Nephron (organoid): Measurements from ENCODE around the gene COQ10A.
A peak's percentile ranks its signal among the peaks of the same experiment; 100 is the strongest.

Experiments used
- H3K27ac Mint-ChIP-seq, 3 experiments: 2 replicates each; pipeline ENCODE4 v1.8.0; 2020; ENCODE audit warnings: mixed read lengths in 3 of 3, mild to moderate bottlenecking in 2 of 3, moderate library complexity in 1 of 3
- H3K27me3 Mint-ChIP-seq: 2 replicates; pipeline ENCODE4 v1.8.0; 2021; ENCODE audit warnings: low read depth, mild to moderate bottlenecking, moderate library complexity, mixed read lengths
- H3K36me3 Mint-ChIP-seq: 2 replicates; pipeline ENCODE4 v1.8.0; 2020; ENCODE audit warnings: low read depth, mixed read lengths
- H3K4me1 Mint-ChIP-seq: 2 replicates; pipeline ENCODE4 v1.8.0; 2020; ENCODE audit warnings: mixed read lengths
- H3K4me3 Mint-ChIP-seq, 3 experiments: 2 replicates each; pipeline ENCODE4 v1.8.0; 2020; ENCODE audit warnings: mild to moderate bottlenecking in 3 of 3, mixed read lengths in 3 of 3, moderate library complexity in 2 of 3
- H3K9me3 Mint-ChIP-seq: 2 replicates; pipeline ENCODE4 v1.8.0; 2020; ENCODE audit warnings: mixed read lengths
- CTCF ChIP-seq, 3 experiments: fragments of 200-600 bp; sonication (generic); IDR thresholded peaks; one replicate each; pipeline ENCODE4 v1.5.0; 2021; ENCODE audit warnings: antibody characterized with exemption in 3 of 3; ENCODE audit not compliant: unreplicated experiment in 3 of 3

COQ10A gene

GRCh38 chr12:56266693-56267442 is at the start of gene COQ10A:
TSS of gene COQ10A (plus strand) at chr12:56266942. CDS start at chr12:56267119, 177 bp downstream.
- Mint-ChIP-seq H3K4me1 (peaks cover 21% of the 10 kb centered on the region), H3K4me3 (peak within 1 kb of the TSS; percentile 92 to 98 (median 96)), H3K27ac (peak within 1 kb of the TSS; percentile 84 to 93 (median 93)), H3K27me3 (no peaks in the 10 kb centered on the region), H3K9me3 (peaks cover 2% of the 10 kb centered on the region), H3K36me3 (peaks cover 20% of the 10 kb centered on the region)
- peak; percentile 64 to 74 (median 71) for TF ChIP-seq CTCF (IDR thresholded peaks at IDR 0.05; ENCODE audit: unreplicated experiment in 3 of 3)

DNA sequence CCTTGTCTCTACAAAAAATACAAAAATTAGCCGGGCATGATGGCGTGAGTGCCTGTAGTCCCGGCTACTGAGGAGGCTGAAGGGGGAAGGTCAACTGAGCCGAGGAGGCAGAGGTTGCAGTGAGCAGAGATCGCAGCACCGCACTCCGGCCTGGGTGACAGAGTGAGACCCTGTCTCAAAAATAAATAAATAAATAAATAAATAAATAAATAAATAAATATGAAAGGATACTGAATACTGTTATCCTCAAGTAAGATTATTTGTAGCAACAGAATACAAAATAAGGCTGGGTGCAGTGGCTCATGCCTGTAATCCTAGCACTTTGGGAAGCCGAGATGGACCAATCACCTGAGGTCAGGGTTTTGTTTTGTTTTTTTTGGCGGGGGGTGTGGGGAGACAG is 46.9 kb upstream of the COQ10A start:
- H3K4me3 Mint-ChIP-seq: peak overlapping the region; percentile 68 to 78 (median 77)
- no peaks in the 10 kb centered on the region for H3K27me3 Mint-ChIP-seq
- H3K9me3 Mint-ChIP-seq: no peaks in the 10 kb centered on the region
- peaks cover 22% of the 10 kb centered on the region for H3K36me3 Mint-ChIP-seq
- peaks cover 37% of the 10 kb centered on the region for H3K4me1 Mint-ChIP-seq
- H3K27ac Mint-ChIP-seq: peak overlapping the region in 2 of 3 experiments; percentile 63 to 76
- no peak for TF ChIP-seq CTCF (IDR thresholded peaks at IDR 0.05; ENCODE audit: unreplicated experiment in 3 of 3)

DNA sequence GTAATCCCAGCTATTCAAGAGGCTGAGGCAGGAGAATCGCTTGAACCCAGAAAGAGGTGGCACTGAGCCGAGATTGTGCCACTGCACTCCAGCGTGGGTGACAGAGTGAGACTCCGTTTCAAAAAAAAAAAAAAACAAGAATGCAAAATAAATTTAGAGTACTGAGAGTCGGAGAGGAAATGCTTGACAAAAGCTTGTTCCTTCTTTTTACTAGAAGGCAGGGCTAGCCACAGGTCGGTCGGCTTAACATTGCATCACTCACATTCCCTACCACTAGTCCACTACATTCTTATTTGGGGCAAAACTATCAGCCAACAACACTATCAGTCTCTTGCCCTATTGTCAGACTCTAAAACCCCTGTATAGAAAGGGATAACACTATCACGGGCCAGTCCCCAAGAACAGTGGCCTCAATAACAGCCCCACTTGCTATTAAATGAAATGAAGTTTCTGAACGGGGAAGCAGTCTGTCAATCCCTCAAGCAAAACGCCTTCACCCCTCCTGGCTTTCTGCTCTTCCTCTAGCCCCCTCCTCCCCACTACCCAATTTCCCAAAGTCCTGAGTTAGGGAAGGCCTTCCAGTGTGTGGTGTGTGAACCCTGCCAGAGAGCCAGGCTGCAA is 46.0 kb upstream of the COQ10A start:
- H3K27me3 Mint-ChIP-seq: no peaks in the 10 kb centered on the region

DNA sequence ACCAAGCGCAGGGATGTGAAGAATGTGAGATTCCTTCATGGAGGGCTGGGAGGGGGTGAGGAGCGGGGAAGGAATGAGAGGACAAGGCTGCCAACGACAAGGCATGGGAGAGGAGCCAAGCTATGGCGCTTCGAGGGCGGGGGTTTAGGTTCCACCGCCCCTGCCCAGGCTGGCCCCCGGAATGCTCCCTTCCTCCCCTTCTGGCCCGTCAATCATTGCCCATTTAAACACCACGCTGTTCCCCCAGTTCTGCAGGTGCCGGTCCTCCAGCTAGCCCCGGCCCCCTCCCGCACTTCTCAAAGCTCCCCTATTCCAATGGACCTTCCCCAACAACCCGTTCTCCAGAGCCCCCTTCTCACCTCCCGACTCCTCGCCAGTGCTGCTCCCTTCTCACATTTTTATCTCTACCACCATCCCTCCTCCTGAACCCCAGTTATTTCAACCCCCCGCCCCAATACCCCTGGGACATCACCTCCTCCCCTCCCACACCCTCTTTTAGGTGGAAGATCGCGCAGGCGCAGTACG is 45.4 kb upstream of the COQ10A start:
- no peak for TF ChIP-seq CTCF (IDR thresholded peaks at IDR 0.05; ENCODE audit: unreplicated experiment in 3 of 3)
- Mint-ChIP-seq H3K27ac (peak overlapping the region; percentile 100), H3K27me3 (no peaks in the 10 kb centered on the region), H3K36me3 (peaks cover 14% of the 10 kb centered on the region), H3K4me3 (peak overlapping the region; percentile 96 to 98 (median 98)), H3K9me3 (no peaks in the 10 kb centered on the region), H3K4me1 (peaks cover 44% of the 10 kb centered on the region)

More for the DNA sequence above, 46.0 kb upstream of the COQ10A start:
- Mint-ChIP-seq H3K9me3 (no peaks in the 10 kb centered on the region), H3K27ac (peak overlapping the region; percentile 100), H3K4me3 (peak overlapping the region; percentile 96 to 98 (median 98)), H3K4me1 (peaks cover 44% of the 10 kb centered on the region), H3K36me3 (peaks cover 16% of the 10 kb centered on the region)
- TF ChIP-seq CTCF (IDR thresholded peaks at IDR 0.05; ENCODE audit: unreplicated experiment in 3 of 3): no peak

DNA sequence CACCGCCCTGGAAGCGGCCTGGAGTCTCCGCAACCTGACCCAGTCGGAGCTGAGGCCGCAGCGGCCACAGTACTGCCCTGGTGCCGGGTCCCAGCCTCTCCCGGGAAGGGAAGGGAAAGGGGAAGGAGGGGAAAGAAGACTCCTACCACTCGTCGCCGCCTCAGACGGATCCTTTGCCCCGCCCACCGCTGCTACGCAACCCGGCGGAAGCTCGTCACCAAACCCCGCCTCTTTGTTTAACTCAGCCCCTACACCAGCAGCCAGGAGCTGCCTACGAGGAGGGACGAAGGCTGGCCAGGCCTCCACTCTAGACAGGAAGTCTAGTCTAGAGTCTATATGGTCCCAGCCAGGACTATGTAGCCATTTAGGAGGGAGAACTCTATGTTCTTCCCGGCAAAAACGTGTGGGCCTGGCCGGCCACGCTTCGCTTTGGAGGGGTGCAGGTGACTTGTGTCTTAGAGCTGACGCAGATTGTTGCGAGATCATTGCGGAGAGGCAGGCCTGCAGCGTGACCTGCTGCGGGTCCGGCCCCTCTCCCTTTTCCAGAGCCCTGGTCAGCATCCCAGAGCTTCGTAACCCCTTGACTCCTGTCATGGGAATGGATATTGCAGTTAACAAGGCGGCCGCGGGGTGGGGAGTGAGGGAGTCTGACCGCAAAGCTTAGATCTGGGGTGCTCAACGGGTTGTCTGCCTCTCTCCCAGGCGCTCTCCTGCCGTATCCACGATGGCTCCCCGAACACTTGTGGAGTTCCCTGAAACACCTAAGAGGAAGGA is 44.8 kb upstream of the COQ10A start, which contains the start of gene RNF41:
Gene RNF41, minus strand, starts transcription at position 166 of the 774 bp plus-strand sequence. CDS start 7,875 bp downstream, outside the sequence.
- H3K9me3 Mint-ChIP-seq: no peaks in the 10 kb centered on the region
- peak within 1 kb of the TSS; percentile 96 to 98 (median 98) for H3K4me3 Mint-ChIP-seq

More for the DNA sequence above, 44.8 kb upstream of the COQ10A start, which contains the start of gene RNF41:
- TF ChIP-seq CTCF (IDR thresholded peaks at IDR 0.05; ENCODE audit: unreplicated experiment in 3 of 3): peak in 1 of 3 experiments; percentile 35
- peaks cover 9% of the 10 kb centered on the region for H3K36me3 Mint-ChIP-seq
- H3K27ac Mint-ChIP-seq: peak within 1 kb of the TSS; percentile 100
- H3K4me1 Mint-ChIP-seq: peaks cover 39% of the 10 kb centered on the region
- no peaks in the 10 kb centered on the region for H3K27me3 Mint-ChIP-seq
